ENCODE results near the gene HOXA6. TPM values are rescaled to one million over a fixed set of nuclear protein-coding genes. Genes with fewer than 3 reads are reported as not detected.
A peak's percentile ranks its signal among the peaks of the same experiment; 100 is the strongest.

The HOXA6 gene
- total and polyA plus RNA-seq, 2 donors (not counting 3 experiments of a cell fraction or from before 2014, with no cell fraction given) = 10.0 to 20.7 TPM

DNA sequence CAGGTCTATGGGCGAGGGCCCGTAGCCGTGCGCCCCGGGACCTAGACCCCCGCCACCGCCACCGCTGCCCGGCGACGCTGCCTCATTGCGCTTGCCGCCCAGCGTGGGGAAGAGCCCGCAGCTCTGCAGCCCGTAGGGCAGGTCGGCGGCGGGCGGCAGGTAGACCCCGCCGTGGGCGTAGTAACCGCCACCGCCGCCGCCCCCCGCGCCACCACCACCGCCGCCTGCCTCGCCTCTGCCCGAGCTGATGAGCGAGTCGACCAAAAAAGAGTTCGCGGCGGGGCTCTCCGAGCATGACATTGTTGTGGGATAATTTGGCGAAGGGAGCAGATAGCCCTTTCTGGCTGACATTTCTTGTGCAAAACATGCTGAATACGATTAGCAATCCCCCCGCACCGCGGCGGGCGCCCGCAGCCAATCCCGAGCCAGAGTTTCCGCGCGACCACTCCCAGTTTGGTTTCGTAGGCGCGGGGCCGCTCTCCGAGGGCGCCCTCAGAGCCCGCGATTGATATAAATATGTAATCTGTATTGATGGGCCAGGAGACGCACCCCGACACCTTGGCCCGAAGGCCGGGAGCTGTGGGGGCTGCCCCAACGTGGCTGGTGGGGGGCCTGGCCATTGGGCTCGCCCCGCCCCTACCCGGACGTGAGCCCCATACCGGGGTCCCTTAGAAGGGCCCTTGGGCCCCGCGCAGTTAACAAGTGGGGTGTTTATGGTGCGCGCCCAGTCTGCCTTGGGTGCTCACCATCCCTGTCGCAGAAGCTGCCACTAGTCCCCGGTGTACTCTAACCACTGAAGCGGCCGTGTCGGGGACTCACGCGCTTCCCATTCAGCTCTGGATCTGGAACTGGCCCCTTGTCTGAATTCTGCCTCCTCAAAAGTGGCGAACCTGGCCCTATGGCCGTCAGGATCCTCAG, 26.6 kb upstream of the HOXA6 start, which contains the start of gene HOXA10:
Gene HOXA10, minus strand, starts transcription at position 365 of the 918 bp plus-strand sequence. Its CDS starts 14 bp downstream, at position 351.
- no TSS peak for BruUV-seq (replicated peaks)
- TF ChIP-seq FOS (IDR thresholded peaks at IDR 0.05; ENCODE audit: borderline replicate concordance, insufficient read depth, low read length) (no peak), JUN (IDR thresholded peaks at IDR 0.05; ENCODE audit: borderline replicate concordance, insufficient read depth, insufficient read length, low read depth) (no peak), MYC (IDR thresholded peaks at IDR 0.05; ENCODE audit: low read depth, low read length) (no peak), EZH2 (IDR thresholded peaks at IDR 0.05; ENCODE audit: borderline replicate concordance, low read depth, low read length, severe bottlenecking) (no peak), GATA2 (IDR thresholded peaks at IDR 0.05; ENCODE audit: insufficient read depth, insufficient read length, low read depth, low read length) (no peak), POLR2A (IDR thresholded peaks at IDR 0.05; ENCODE audit: low read depth, low read length) (peak; percentile 65), CTCF (IDR thresholded peaks at IDR 0.05; ENCODE audit: extremely low read depth in 1 of 2, insufficient read depth in 1 of 2, low read depth in 1 of 2, low read length in 2 of 2) (no peak), POLR2AphosphoS5 (IDR thresholded peaks at IDR 0.05; ENCODE audit: insufficient read depth, low read depth, low read length) (peak; percentile 38)
- TF ChIP-seq, protein P1, sequence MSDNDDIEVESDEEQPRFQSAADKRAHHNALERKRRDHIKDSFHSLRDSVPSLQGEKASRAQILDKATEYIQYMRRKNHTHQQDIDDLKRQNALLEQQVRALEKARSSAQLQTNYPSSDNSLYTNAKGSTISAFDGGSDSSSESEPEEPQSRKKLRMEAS (IDR thresholded peaks at IDR 0.05; ENCODE audit: insufficient read depth, insufficient read length) = no peak
- peak within 1 kb of the TSS; percentile 10 for H2AFZ ChIP-seq (ENCODE audit: low read depth, low read length)
- peak within 1 kb of the TSS; percentile 35 to 88 (median 59) for H3K4me3 ChIP-seq (replicated peaks in 1 of 3; ENCODE audit: insufficient read depth in 1 of 3, low read depth in 1 of 3, low read length in 3 of 3)
- peaks cover 61% of the 10 kb centered on the region for H3K4me1 ChIP-seq (ENCODE audit: control insufficient read depth, extremely low read depth, insufficient read depth, low read length)
- H3K9me1 ChIP-seq (replicated peaks; ENCODE audit: control insufficient read depth, extremely low read depth, insufficient read depth, low read length) = no peaks in the 10 kb centered on the region
- H3K4me2 ChIP-seq (ENCODE audit: insufficient read depth, low read length) = peak within 1 kb of the TSS; percentile 98
- intact Hi-C loops (cut with micrococcal nuclease) (loop anchor here (1.0 kb wide), 1 partner anchor 9 kb away; the partner anchor contains the start of gene HOXA9), dilution Hi-C loops (cut with MboI; ENCODE audit: extremely low pct_ligation_motif_present, low sequenced_read_pairs) (loop anchor here (25.0 kb wide), 1 partner anchor 987 kb away; no protein-coding TSS in a partner anchor)
- FAIRE-seq = peak; percentile 57
- peak; percentile 79 for DNase-seq (ENCODE audit: low read depth, low spot score)
- H4K20me1 ChIP-seq (replicated peaks; ENCODE audit: control insufficient read depth, extremely low read depth, insufficient read depth, low read length) = no peaks in the 10 kb centered on the region
- peak within 1 kb of the TSS; percentile 96 for H3K27ac ChIP-seq (ENCODE audit: insufficient read depth, low read depth, low read length)
- peak within 1 kb of the TSS; percentile 95 for H3K9ac ChIP-seq (replicated peaks; ENCODE audit: extremely low read depth, insufficient read depth, low read length)
- ChIA-PET CTCF (interaction anchor here (1.0 to 8.0 kb wide), 5 partner anchors 8 to 22 kb away, joined by 3 to 81 read pairs (median 8); partner anchors contain the start of genes HOXA11, HOXA3 and HOXA7), POLR2A (no interaction called here)
- H3K27me3 ChIP-seq (ENCODE audit: control insufficient read depth in 2 of 2, insufficient read depth in 2 of 2, low read length in 2 of 2) = no peaks in the 10 kb centered on the region
- no peaks in the 10 kb centered on the region for H3K9me3 ChIP-seq (replicated peaks; ENCODE audit: control insufficient read depth, insufficient read depth, low read length)
- peaks cover 100% of the 10 kb centered on the region for H3K79me2 ChIP-seq (ENCODE audit: control insufficient read depth, insufficient read depth, low read length)
- H3K36me3 ChIP-seq (ENCODE audit: control insufficient read depth in 2 of 2, extremely low read depth in 1 of 2, insufficient read depth in 2 of 2, low read length in 2 of 2) = no peaks in the 10 kb centered on the region

All from endothelial cell of umbilical vein (primary cell).